GM21515 (cell line): Measurements from ENCODE around the gene HEATR1.
"Not testable (repeated sequence)": the region's sequence is repeated elsewhere in the genome, so short reads cannot be mapped to it uniquely, and the experiment has no call there.

ENCODE experiments used
- ATAC-seq: cut with Tn5 transposase; IDR thresholded peaks from one replicate; pipeline ENCODE4 v1.9.1; 2021; ENCODE audit not compliant: unreplicated experiment

HEATR1 gene

DNA sequence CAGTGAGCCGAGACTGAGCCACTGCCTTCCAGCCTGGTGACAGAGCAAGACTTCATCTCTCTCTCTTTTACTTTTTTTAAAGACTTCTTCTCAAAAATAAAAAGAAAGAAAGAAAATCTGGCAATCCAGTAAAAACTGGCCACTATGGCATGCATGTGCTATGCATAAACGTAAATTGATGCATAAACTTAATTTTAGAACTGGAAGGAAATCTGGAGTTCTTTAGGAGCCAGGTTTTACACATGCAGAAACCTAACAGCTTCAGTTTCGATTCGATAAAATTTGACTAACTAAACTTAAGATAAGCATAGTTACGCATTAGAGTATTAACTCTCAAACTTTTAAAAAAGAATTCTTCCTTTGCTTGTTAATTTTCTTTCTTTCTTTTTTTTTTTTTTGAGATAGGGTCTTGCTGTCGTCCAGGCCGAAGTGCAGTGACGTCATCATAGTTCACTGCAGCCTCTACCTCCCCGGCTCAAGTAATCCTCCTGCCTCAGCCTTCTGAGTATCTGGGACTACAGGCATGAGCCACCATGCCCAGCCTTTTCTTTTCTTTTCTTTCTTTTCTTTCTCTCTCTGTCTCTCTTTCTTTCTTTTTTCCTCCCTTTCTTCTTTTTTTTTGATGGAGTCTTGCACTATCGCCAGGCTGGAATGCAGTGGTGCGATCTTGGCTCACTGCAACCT lies 92.4 kb downstream of the HEATR1 start:
- ATAC-seq, result no peak

GRCh38 chr1:236509647-236510401 lies 94.5 kb downstream of the HEATR1 start:
- no peak for ATAC-seq

- no peak for ATAC-seq
These were observed 95.1 kb downstream of the HEATR1 start for GRCh38 chr1:236509203-236509602.

- no peak for ATAC-seq
These were observed 95.7 kb downstream of the HEATR1 start for GRCh38 chr1:236508593-236509027.

DNA sequence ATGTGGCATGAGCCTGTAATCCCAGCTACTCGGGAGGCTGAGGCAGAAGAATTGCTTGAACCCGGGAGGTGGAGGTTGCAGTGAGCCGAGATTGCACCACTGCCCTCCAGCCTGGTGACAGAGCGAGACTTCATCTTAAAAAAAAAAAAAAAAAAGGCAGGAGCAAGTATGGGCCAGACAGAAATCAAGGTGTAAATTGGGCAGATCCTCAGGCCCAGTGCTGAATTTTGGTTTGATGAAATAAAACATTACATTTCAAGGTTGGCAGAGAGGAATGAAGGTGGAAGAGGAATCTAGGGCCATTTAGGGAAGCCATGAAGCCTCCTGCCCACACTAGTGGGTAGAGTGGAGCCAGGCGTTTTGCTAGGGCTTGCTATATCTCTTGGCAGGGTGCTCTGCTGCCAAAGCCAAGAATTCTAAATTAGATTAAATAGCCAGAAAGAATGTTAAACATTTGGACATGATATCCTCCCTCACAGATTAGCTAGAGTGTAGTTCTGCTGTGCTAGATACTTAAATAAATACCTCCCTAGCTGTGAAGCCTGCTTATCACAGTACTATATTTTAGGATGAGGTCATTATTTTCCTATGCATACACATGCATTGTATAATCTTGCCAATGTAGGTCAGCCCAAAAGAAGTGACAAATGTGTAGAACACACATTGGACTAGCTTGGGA lies 97.2 kb downstream of the HEATR1 start:
- ATAC-seq, result no peak

DNA sequence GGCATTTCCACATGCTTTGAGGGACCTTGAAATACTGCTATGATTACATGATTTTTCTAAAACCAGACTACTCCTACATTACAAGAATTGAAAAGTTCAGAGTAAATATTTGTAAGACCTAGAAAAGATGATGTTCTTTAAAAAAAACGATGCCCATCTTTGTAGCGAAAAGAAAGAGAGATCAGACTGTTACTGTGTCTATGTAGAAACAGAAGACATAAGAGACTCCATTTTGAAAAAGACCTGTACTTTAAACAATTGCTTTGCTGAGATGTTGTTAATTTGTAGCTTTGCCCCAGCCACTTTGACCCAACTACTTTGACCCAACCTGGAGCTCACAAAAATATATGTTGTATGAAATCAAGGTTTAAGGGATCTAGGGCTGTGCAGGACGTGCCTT lies 100.0 kb downstream of the HEATR1 start:
- ATAC-seq, result not testable (repeated sequence)

GRCh38 chr1:236502972-236503639 lies 101.2 kb downstream of the HEATR1 start:
- no peak for ATAC-seq

GRCh38 chr1:236502579-236502971 lies 101.7 kb downstream of the HEATR1 start:
- ATAC-seq, result no peak

DNA sequence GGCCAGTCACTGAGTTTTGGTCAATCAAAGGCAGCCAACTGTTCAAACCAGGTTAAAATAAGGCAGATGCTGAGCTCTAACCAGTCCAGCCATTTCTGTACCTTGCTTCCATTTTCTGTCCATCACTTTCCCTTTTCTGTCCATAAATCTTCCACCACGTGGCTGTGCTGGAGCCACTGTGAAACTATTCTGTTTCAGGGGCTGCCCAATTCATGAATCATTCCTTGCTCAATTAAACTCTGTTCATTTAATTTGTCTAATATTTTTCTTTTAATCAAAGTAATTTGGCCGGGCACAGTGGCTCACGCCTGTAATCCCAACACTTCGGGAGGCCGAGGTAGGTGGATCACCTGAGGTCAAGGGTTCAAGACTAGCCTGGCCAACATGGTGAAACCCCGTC lies 103.2 kb downstream of the HEATR1 start:
- ATAC-seq, result no peak
